ENCODE measurements around the gene GALNT15. TPM values are rescaled to one million over a fixed set of nuclear protein-coding genes. Genes with fewer than 3 reads are reported as not detected.
A peak's percentile ranks its signal among the peaks of the same experiment; 100 is the strongest.

Gene GALNT15
- 1 to 10 TPM; 1.7 to 3.2 (median 2.5) TPM for polyA plus RNA-seq (ENCODE audit: insufficient read length in 4 of 4)

GRCh38 chr3:16174389-16174788 is at the start of gene GALNT15:
GALNT15 (plus strand) TSS chr3:16174680; CDS start chr3:16175152, 472 bp downstream.
- DNase-seq (ENCODE audit: low read depth in 4 of 4, low spot score in 3 of 4): peak in 1 of 4 donors; percentile 18

GRCh38 chr3:16126634-16127033 is 47.8 kb upstream of the GALNT15 start:
- no peak for DNase-seq (ENCODE audit: low read depth in 4 of 4, low spot score in 3 of 4)

GRCh38 chr3:16127249-16127648 is 47.2 kb upstream of the GALNT15 start:
- DNase-seq (ENCODE audit: low read depth in 4 of 4, low spot score in 3 of 4): no peak

GRCh38 chr3:16130066-16130465 is 44.4 kb upstream of the GALNT15 start:
- DNase-seq (ENCODE audit: low read depth in 4 of 4, low spot score in 3 of 4): no peak

- DNase-seq (ENCODE audit: low read depth in 4 of 4, low spot score in 3 of 4): no peak
Measured at GRCh38 chr3:16132190-16132589, 42.3 kb upstream of the GALNT15 start.

GRCh38 chr3:16132928-16133327 is 41.6 kb upstream of the GALNT15 start:
- no peak for DNase-seq (ENCODE audit: low read depth in 4 of 4, low spot score in 3 of 4)

- no peak for DNase-seq (ENCODE audit: low read depth in 4 of 4, low spot score in 3 of 4)
Measured at GRCh38 chr3:16134173-16134928, 40.1 kb upstream of the GALNT15 start.

- no peak for DNase-seq (ENCODE audit: low read depth in 4 of 4, low spot score in 3 of 4)
Measured at GRCh38 chr3:16136055-16136454, 38.4 kb upstream of the GALNT15 start.

GRCh38 chr3:16137044-16137443 is 37.4 kb upstream of the GALNT15 start:
- DNase-seq (ENCODE audit: low read depth in 4 of 4, low spot score in 3 of 4): no peak

GRCh38 chr3:16137977-16138376 is 36.5 kb upstream of the GALNT15 start:
- no peak for DNase-seq (ENCODE audit: low read depth in 4 of 4, low spot score in 3 of 4)

GRCh38 chr3:16140116-16140893 is 34.2 kb upstream of the GALNT15 start:
- no peak for DNase-seq (ENCODE audit: low read depth in 4 of 4, low spot score in 3 of 4)

- DNase-seq (ENCODE audit: low read depth in 4 of 4, low spot score in 3 of 4): no peak
Measured at GRCh38 chr3:16140894-16141285, 33.6 kb upstream of the GALNT15 start.

- DNase-seq (ENCODE audit: low read depth in 4 of 4, low spot score in 3 of 4): no peak
Measured at GRCh38 chr3:16142350-16143025, 32.0 kb upstream of the GALNT15 start.

GRCh38 chr3:16143861-16144447 is 30.5 kb upstream of the GALNT15 start:
- DNase-seq (ENCODE audit: low read depth in 4 of 4, low spot score in 3 of 4): no peak

GRCh38 chr3:16145176-16145575 is 29.3 kb upstream of the GALNT15 start:
- DNase-seq (ENCODE audit: low read depth in 4 of 4, low spot score in 3 of 4): no peak

GRCh38 chr3:16146015-16146730 is 28.3 kb upstream of the GALNT15 start:
- no peak for DNase-seq (ENCODE audit: low read depth in 4 of 4, low spot score in 3 of 4)

- DNase-seq (ENCODE audit: low read depth in 4 of 4, low spot score in 3 of 4): no peak
Measured at GRCh38 chr3:16147220-16147994, 27.1 kb upstream of the GALNT15 start.

- DNase-seq (ENCODE audit: low read depth in 4 of 4, low spot score in 3 of 4): no peak
Measured at GRCh38 chr3:16148213-16148612, 26.3 kb upstream of the GALNT15 start.

- peak in 3 of 4 donors; percentile 5 to 17 (median 7) for DNase-seq (ENCODE audit: low read depth in 4 of 4, low spot score in 3 of 4)
Measured at GRCh38 chr3:16148783-16149182, 25.7 kb upstream of the GALNT15 start.
